Adipocyte (in vitro differentiated cells): Measurements from ENCODE around the gene KLHDC8A.
A peak's percentile ranks its signal among the peaks of the same experiment; 100 is the strongest.

Source experiments
- DNase-seq: peaks from one replicate; pipeline ENCODE4 v3.0.0-alpha.2; 2015; ENCODE audit warnings: low read depth
- H3K27me3 ChIP-seq: replicated peaks from 2 replicates; pipeline ENCODE4 v1.7.0; 2013; ENCODE audit warnings: mild to moderate bottlenecking, low read length, moderate library complexity; ENCODE audit not compliant: control insufficient read depth, insufficient read depth
- H3K36me3 ChIP-seq: 2 replicates; pipeline ENCODE4 v1.7.0; 2013; ENCODE audit warnings: low read length, mild to moderate bottlenecking, moderate library complexity; ENCODE audit not compliant: control insufficient read depth, insufficient read depth, severe bottlenecking
- H3K4me1 ChIP-seq: 2 replicates; pipeline ENCODE4 v1.7.0; 2013; ENCODE audit warnings: mild to moderate bottlenecking, low read length, moderate library complexity; ENCODE audit not compliant: control insufficient read depth, insufficient read depth
- H3K4me3 ChIP-seq: 2 replicates; pipeline ENCODE4 v1.7.0; 2013; ENCODE audit warnings: mild to moderate bottlenecking, low read length, moderate library complexity
- H3K9ac ChIP-seq: 2 replicates; pipeline ENCODE4 v1.7.0; 2013; ENCODE audit warnings: mild to moderate bottlenecking, low read length, moderate library complexity
- H3K9me3 ChIP-seq: 2 replicates; pipeline ENCODE4 v1.7.0; 2013; ENCODE audit warnings: mild to moderate bottlenecking, low read length, moderate library complexity; ENCODE audit not compliant: control insufficient read depth

KLHDC8A gene

DNA sequence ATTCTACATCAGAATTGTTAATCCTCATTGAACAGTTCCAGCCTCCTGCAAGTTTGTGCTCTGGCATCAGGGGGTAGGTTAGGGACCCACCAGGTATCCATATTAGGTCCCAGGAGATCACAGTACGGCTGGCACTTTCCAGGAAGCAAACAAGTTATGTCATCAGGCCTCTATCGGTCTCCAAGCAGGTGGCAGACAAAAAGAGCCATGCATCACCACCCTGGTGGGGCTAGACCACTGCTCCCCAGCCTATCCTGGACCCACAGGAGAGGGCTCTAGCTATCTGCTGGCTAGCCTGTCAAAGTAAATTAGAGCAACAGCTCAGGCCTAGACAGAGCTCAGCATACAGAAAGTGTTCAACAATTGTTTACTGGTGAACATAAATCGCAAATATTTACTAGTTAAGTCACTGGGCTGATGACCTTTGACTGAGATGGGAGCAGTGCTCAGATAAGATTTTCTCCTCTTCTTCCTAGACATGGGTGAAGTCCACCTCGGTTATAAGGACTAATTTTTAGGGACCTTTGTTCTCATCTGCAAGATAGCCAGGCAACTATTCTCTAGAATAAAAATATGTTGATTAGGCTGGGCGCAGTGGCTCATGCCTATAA is 41.6 kb downstream of the KLHDC8A start:
- no peak overlapping the region for H3K4me3 ChIP-seq
- H3K36me3 ChIP-seq, result peaks cover 17% of the 10 kb centered on the region
- H3K4me1 ChIP-seq, result peaks cover 23% of the 10 kb centered on the region
- no peak overlapping the region for H3K9ac ChIP-seq
- DNase-seq, result no peak
- H3K27me3 ChIP-seq, result no peaks in the 10 kb centered on the region
- no peaks in the 10 kb centered on the region for H3K9me3 ChIP-seq

DNA sequence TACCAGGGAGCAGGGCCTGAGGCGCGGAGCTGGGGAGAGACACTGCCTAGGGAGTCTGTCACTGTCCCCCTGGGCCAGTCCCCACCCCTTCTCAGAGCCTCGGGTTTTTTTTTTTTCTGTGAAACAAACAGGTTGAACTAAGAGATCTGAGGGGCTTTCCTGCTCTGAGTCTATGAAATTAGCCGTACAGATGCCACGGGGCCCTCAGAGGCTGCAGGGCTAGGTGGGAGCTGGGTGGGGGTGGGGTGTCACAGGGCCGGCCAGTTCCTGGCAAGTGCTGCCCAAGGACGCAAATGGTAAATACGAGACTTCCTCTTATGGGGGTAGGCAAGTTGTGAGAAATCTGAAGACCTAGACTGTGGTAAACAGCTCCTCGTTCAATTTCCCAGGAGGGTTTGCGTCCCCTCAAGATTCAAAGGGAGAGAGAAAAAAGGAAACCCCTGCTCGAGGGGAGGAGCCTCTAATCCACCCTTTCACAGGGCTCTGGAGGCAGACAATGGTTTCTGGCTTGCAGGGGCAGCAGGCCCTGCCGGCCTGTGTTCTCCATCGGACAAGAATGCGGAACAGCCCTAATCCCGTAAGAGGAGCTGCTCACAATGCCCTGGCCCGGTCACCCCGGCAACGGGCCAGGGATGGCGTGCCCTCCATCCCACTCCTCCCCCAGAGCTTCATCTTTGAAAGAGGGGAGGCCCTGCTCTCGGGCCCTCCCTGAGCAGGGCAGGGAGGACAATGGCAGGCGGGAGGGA is 43.0 kb downstream of the KLHDC8A start:
- H3K9me3 ChIP-seq, result no peaks in the 10 kb centered on the region
- H3K27me3 ChIP-seq, result no peaks in the 10 kb centered on the region
- H3K36me3 ChIP-seq, result peaks cover 24% of the 10 kb centered on the region
- H3K4me1 ChIP-seq, result peaks cover 10% of the 10 kb centered on the region
- peak; percentile 81 for DNase-seq
- no peak overlapping the region for H3K4me3 ChIP-seq
- peak overlapping the region; percentile 50 for H3K9ac ChIP-seq

GRCh38 chr1:205312866-205313562 is 43.7 kb downstream of the KLHDC8A start:
- H3K4me1 ChIP-seq, result peaks cover 4% of the 10 kb centered on the region
- peaks cover 28% of the 10 kb centered on the region for H3K36me3 ChIP-seq
- no peak overlapping the region for H3K4me3 ChIP-seq

GRCh38 chr1:205310976-205311704 is 45.6 kb downstream of the KLHDC8A start:
- H3K9ac ChIP-seq, result no peak overlapping the region

More at GRCh38 chr1:205312866-205313562, 43.7 kb downstream of the KLHDC8A start:
- Histone ChIP-seq H3K27me3 (no peaks in the 10 kb centered on the region), H3K9me3 (no peaks in the 10 kb centered on the region), H3K9ac (peak overlapping the region; percentile 50)
- no peak for DNase-seq

DNA sequence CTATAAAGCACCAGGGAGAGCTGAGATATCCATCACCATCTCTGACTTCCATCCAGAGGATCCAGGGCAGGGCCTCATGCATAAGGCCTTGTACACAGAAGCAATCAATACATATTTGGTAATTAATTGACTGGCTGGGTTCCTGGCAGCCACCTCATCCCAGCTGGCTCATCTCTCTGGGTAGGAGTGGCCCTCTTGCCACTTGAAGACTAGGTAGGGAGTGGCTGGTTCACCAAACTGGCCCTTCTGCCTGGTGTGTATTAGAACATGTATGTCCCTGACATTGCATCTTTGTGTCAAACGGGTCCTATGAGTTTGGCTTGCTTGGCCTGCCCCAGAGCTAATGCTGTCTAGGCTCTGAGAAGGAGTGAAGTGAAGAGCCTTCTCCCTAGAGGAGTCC is 47.0 kb downstream of the KLHDC8A start:
- Histone ChIP-seq H3K9ac (no peak overlapping the region), H3K36me3 (peaks cover 59% of the 10 kb centered on the region), H3K4me3 (no peak overlapping the region), H3K9me3 (no peaks in the 10 kb centered on the region), H3K27me3 (no peaks in the 10 kb centered on the region), H3K4me1 (peaks cover 4% of the 10 kb centered on the region)
- DNase-seq, result no peak

More at GRCh38 chr1:205310976-205311704, 45.6 kb downstream of the KLHDC8A start:
- Histone ChIP-seq H3K4me1 (peaks cover 4% of the 10 kb centered on the region), H3K27me3 (no peaks in the 10 kb centered on the region), H3K36me3 (peaks cover 46% of the 10 kb centered on the region), H3K4me3 (no peak overlapping the region), H3K9me3 (no peaks in the 10 kb centered on the region)
- no peak for DNase-seq

- Histone ChIP-seq H3K27me3 (no peaks in the 10 kb centered on the region), H3K9ac (no peak overlapping the region), H3K4me3 (no peak overlapping the region), H3K9me3 (no peaks in the 10 kb centered on the region), H3K36me3 (peaks cover 79% of the 10 kb centered on the region), H3K4me1 (peaks cover 4% of the 10 kb centered on the region)
- no peak for DNase-seq
Measured at GRCh38 chr1:205306929-205307566, 49.7 kb downstream of the KLHDC8A start.

GRCh38 chr1:205304695-205305070 is 52.0 kb downstream of the KLHDC8A start:
- Histone ChIP-seq H3K9me3 (no peaks in the 10 kb centered on the region), H3K9ac (no peak overlapping the region), H3K4me3 (no peak overlapping the region), H3K4me1 (peaks cover 19% of the 10 kb centered on the region), H3K27me3 (no peaks in the 10 kb centered on the region), H3K36me3 (peaks cover 58% of the 10 kb centered on the region)
- no peak for DNase-seq

DNA sequence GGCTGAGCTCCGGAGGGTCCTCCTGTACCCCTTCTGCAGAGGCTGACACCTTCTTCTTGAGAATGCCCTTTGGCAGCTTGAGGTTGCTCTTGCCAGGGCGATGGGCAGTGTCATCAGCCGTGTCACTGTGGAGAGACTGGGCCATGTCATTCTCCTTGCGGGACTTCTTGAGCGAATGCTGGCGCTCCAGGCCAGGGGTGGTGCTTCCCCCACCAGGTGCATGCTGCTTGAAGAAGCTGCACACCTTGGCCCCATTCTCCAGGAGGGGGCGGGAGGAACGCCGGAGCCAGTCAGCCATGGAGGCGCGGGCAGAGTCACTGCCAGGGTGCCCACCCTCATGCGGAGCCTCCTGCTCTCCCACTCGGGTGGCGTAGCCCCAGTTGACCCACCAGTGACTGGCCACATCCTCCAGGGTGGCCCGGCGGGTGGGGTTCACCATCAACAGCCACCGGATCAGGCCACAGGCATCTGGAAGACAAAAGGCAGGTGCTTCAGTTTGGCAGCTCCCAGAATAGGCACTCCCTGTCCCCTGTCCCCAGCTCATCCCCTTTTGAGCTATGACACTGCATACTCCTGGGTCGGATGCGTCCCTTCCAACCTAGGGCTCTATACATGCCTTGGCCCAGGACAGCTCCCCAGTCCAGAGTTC is 52.6 kb downstream of the KLHDC8A start:
- Histone ChIP-seq H3K4me1 (peaks cover 19% of the 10 kb centered on the region), H3K27me3 (no peaks in the 10 kb centered on the region), H3K9me3 (no peaks in the 10 kb centered on the region), H3K36me3 (peaks cover 55% of the 10 kb centered on the region), H3K9ac (no peak overlapping the region), H3K4me3 (no peak overlapping the region)
- DNase-seq, result no peak

- peaks cover 54% of the 10 kb centered on the region for H3K36me3 ChIP-seq
- no peak overlapping the region for H3K4me3 ChIP-seq
- DNase-seq, result no peak
- no peak overlapping the region for H3K9ac ChIP-seq
- H3K4me1 ChIP-seq, result peaks cover 25% of the 10 kb centered on the region
- no peaks in the 10 kb centered on the region for H3K27me3 ChIP-seq
- H3K9me3 ChIP-seq, result no peaks in the 10 kb centered on the region
Measured at GRCh38 chr1:205303247-205303888, 53.4 kb downstream of the KLHDC8A start.
